ENCODE results near the gene IL9.

IL9 gene

DNA sequence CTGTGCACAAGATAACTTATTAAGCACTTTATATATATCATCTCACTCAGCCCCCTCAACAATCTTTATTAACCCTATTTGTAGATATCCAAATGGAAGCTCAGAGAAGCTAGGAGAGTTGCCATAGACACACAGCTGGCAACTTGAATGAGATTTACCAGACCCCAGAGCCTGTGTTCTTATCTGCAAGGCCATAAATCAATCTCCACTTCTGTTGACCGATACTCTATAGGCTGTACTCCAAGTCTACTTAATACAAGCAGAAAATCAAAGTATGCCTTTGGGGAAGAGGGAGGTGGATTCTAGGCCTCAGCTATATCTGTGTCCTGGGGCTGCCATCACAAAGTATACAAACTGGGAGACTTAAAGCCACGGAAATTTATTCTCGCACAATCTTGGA lies 6.0 kb upstream of the IL9 start:
- H2AFZ ChIP-seq (ENCODE audit: low read depth, low read length, severe bottlenecking), result no peak overlapping the region
- H3K4me3 ChIP-seq (ENCODE audit: insufficient read depth, low read length, poor library complexity, severe bottlenecking), result no peak overlapping the region
- H4K20me1 ChIP-seq (ENCODE audit: low read depth, low read length), result no peaks in the 10 kb centered on the region
- H3F3A ChIP-seq (ENCODE audit: insufficient read depth), result no peaks in the 10 kb centered on the region
- H3K9me3 ChIP-seq (ENCODE audit: insufficient read depth, low read length), result no peaks in the 10 kb centered on the region
- H3K36me3 ChIP-seq (ENCODE audit: low read length), result no peaks in the 10 kb centered on the region
- H3K79me2 ChIP-seq (ENCODE audit: insufficient read depth, low read length), result no peaks in the 10 kb centered on the region
- no peak overlapping the region for H3K9ac ChIP-seq (ENCODE audit: low read length)
- H3K27ac ChIP-seq (ENCODE audit: low read depth, low read length), result no peak overlapping the region
- no peaks in the 10 kb centered on the region for H3K9me2 ChIP-seq (replicated peaks; ENCODE audit: insufficient read depth, low read length)
- TF ChIP-seq, protein P1, sequence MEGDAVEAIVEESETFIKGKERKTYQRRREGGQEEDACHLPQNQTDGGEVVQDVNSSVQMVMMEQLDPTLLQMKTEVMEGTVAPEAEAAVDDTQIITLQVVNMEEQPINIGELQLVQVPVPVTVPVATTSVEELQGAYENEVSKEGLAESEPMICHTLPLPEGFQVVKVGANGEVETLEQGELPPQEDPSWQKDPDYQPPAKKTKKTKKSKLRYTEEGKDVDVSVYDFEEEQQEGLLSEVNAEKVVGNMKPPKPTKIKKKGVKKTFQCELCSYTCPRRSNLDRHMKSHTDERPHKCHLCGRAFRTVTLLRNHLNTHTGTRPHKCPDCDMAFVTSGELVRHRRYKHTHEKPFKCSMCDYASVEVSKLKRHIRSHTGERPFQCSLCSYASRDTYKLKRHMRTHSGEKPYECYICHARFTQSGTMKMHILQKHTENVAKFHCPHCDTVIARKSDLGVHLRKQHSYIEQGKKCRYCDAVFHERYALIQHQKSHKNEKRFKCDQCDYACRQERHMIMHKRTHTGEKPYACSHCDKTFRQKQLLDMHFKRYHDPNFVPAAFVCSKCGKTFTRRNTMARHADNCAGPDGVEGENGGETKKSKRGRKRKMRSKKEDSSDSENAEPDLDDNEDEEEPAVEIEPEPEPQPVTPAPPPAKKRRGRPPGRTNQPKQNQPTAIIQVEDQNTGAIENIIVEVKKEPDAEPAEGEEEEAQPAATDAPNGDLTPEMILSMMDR (IDR thresholded peaks at IDR 0.05; ENCODE audit: insufficient read depth, low read length, poor library complexity, severe bottlenecking), result no peak
- TF ChIP-seq EZH2phosphoT487 (conservative IDR thresholded peaks at IDR 0.05; ENCODE audit: low read length), result no peak
- H3K4me2 ChIP-seq (ENCODE audit: low read depth, low read length, poor library complexity, severe bottlenecking), result no peak overlapping the region
- no peaks in the 10 kb centered on the region for H3K27me3 ChIP-seq (ENCODE audit: low read length)

DNA sequence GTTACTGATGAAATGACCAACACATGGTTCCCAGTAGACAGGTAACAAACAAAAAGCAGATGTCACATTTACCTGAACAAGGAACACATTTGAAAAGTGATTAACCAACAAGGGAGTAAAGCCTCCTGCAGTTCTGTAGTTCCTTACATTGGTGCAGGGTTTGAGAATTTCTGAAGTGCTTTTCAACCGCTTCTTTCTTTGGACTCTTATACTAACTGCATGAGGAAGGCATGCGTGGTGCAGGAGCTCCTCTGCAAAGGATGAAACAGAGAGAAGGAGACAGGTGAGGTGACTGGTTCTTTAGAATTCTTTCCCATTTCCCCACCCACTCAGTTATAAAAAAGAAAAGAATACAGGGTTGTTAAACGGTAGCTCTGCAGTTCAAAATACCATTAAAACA lies 4.6 kb upstream of the IL9 start:
- Histone ChIP-seq H3K4me2 (ENCODE audit: low read depth, low read length, poor library complexity, severe bottlenecking) (no peak overlapping the region), H3K9me3 (ENCODE audit: insufficient read depth, low read length) (no peaks in the 10 kb centered on the region), H3F3A (ENCODE audit: insufficient read depth) (no peaks in the 10 kb centered on the region), H2AFZ (ENCODE audit: low read depth, low read length, severe bottlenecking) (no peak overlapping the region), H3K79me2 (ENCODE audit: insufficient read depth, low read length) (no peaks in the 10 kb centered on the region), H3K9me2 (replicated peaks; ENCODE audit: insufficient read depth, low read length) (no peaks in the 10 kb centered on the region), H3K4me3 (ENCODE audit: insufficient read depth, low read length, poor library complexity, severe bottlenecking) (no peak overlapping the region), H3K36me3 (ENCODE audit: low read length) (no peaks in the 10 kb centered on the region), H3K27ac (ENCODE audit: low read depth, low read length) (no peak overlapping the region), H3K9ac (ENCODE audit: low read length) (no peak overlapping the region), H3K27me3 (ENCODE audit: low read length) (no peaks in the 10 kb centered on the region), H4K20me1 (ENCODE audit: low read depth, low read length) (no peaks in the 10 kb centered on the region)
- TF ChIP-seq EZH2phosphoT487 (conservative IDR thresholded peaks at IDR 0.05; ENCODE audit: low read length), result no peak
- TF ChIP-seq, protein P1 (IDR thresholded peaks at IDR 0.05; ENCODE audit: insufficient read depth, low read length, poor library complexity, severe bottlenecking), result no peak

DNA sequence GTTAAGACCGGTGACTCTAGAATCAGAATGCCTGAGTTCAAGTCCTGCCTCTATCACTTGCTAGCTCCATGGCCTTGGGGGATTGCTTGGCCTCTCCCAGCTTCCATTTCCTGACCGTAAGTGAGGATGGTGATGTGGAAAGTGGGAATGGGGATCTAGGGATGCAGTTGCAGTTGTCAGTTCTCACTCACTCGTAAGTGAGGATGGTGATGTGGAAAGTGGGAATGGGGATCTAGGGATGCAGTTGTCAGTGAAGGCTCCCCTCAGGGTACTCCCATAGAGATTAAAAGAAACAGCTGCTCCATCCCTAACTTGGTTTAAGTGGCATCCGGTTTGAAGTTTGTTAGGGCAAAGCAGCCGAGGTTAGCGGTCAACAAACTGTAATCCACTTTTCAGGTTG lies 3.0 kb upstream of the IL9 start:
- no peaks in the 10 kb centered on the region for H3K36me3 ChIP-seq (ENCODE audit: low read length)
- TF ChIP-seq, protein P1 (IDR thresholded peaks at IDR 0.05; ENCODE audit: insufficient read depth, low read length, poor library complexity, severe bottlenecking), result no peak
- H2AFZ ChIP-seq (ENCODE audit: low read depth, low read length, severe bottlenecking), result no peak overlapping the region
- no peaks in the 10 kb centered on the region for H3F3A ChIP-seq (ENCODE audit: insufficient read depth)
- no peaks in the 10 kb centered on the region for H3K79me2 ChIP-seq (ENCODE audit: insufficient read depth, low read length)
- H3K9me2 ChIP-seq (replicated peaks; ENCODE audit: insufficient read depth, low read length), result no peaks in the 10 kb centered on the region
- H3K27me3 ChIP-seq (ENCODE audit: low read length), result no peaks in the 10 kb centered on the region
- H3K4me2 ChIP-seq (ENCODE audit: low read depth, low read length, poor library complexity, severe bottlenecking), result no peak overlapping the region
- no peak overlapping the region for H3K9ac ChIP-seq (ENCODE audit: low read length)
- no peak overlapping the region for H3K27ac ChIP-seq (ENCODE audit: low read depth, low read length)
- H3K4me3 ChIP-seq (ENCODE audit: insufficient read depth, low read length, poor library complexity, severe bottlenecking), result no peak overlapping the region
- no peaks in the 10 kb centered on the region for H3K9me3 ChIP-seq (ENCODE audit: insufficient read depth, low read length)
- no peaks in the 10 kb centered on the region for H4K20me1 ChIP-seq (ENCODE audit: low read depth, low read length)

DNA sequence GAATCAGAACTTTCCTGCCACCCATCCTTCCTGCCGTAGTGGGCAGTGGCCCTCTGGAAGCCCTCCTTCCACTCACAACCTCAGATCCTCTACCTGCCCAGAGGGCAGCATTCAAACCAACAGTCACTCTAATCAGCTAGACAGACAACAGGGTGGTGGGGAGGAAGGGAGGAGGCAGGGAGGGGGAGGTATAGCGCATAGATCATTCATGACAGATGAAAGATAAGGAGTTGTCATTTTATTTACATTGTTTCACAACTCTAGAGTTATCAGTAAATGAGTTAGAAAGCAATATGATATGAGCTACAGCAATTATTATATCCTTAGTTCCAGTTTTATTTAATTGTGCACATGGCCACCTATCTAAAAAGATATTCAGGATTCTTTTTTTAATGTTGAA lies 852 bp downstream of the IL9 start:
- no peak overlapping the region for H3K4me3 ChIP-seq (ENCODE audit: insufficient read depth, low read length, poor library complexity, severe bottlenecking)
- H3K9me3 ChIP-seq (ENCODE audit: insufficient read depth, low read length), result no peaks in the 10 kb centered on the region
- H3F3A ChIP-seq (ENCODE audit: insufficient read depth), result no peaks in the 10 kb centered on the region
- H3K79me2 ChIP-seq (ENCODE audit: insufficient read depth, low read length), result no peaks in the 10 kb centered on the region
- no peaks in the 10 kb centered on the region for H4K20me1 ChIP-seq (ENCODE audit: low read depth, low read length)
- H3K9me2 ChIP-seq (replicated peaks; ENCODE audit: insufficient read depth, low read length), result no peaks in the 10 kb centered on the region
- no peak overlapping the region for H3K27ac ChIP-seq (ENCODE audit: low read depth, low read length)
- no peak overlapping the region for H2AFZ ChIP-seq (ENCODE audit: low read depth, low read length, severe bottlenecking)
- H3K9ac ChIP-seq (ENCODE audit: low read length), result no peak overlapping the region
- TF ChIP-seq, protein P1 (IDR thresholded peaks at IDR 0.05; ENCODE audit: insufficient read depth, low read length, poor library complexity, severe bottlenecking), result no peak
- no peaks in the 10 kb centered on the region for H3K27me3 ChIP-seq (ENCODE audit: low read length)
- no peaks in the 10 kb centered on the region for H3K36me3 ChIP-seq (ENCODE audit: low read length)
- no peak overlapping the region for H3K4me2 ChIP-seq (ENCODE audit: low read depth, low read length, poor library complexity, severe bottlenecking)
